HL-60/S4 treated with retinoic acid at 250 ng/mL for 4 days and 3 days (cell line): ENCODE results near the gene CIDEA.
"Not testable (repeated sequence)": the region's sequence is repeated elsewhere in the genome, so short reads cannot be mapped to it uniquely, and the experiment has no call there.

ENCODE experiments used
- in situ Hi-C: fragments of 300-500 bp; cut with MboI; formaldehyde crosslinking; loops from 2 replicates; pipeline ENCODE4 v1.7.0; 2022; ENCODE audit warnings: low sequenced_read_pairs

The CIDEA gene, protein sequence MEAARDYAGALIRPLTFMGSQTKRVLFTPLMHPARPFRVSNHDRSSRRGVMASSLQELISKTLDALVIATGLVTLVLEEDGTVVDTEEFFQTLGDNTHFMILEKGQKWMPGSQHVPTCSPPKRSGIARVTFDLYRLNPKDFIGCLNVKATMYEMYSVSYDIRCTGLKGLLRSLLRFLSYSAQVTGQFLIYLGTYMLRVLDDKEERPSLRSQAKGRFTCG

DNA sequence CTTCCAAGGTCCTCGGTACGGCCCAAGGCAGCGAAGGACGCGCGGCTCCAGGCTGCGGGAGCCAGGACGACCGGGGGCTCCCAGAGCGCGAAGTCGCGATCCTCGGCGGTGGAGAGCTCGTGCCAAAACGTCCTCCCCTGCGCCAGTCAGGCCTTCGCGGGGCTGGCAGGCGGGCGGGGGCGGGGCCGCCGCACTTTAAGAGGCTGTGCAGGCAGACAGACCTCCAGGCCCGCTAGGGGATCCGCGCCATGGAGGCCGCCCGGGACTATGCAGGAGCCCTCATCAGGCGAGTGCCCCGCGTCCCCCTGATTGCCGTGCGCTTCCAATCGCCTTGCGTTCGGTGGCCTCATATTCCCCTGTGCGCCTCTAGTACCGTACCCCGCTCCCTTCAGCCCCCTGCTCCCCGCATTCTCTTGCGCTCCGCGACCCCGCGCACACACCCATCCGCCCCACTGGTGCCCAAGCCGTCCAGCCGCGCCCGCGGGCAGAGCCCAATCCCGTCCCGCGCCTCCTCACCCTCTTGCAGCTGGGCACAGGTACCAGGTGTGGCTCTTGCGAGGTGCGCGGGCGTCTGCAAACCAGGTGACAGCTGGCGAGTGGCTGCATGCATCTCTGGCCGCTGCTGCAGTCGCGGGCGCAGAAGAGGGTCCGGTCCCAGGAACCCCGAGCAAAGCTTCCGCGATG, at the start of gene CIDEA:
Gene CIDEA (plus strand): TSS at position 226 of the 684 bp plus-strand sequence. CDS start 23 bp downstream, at position 249.
- in situ Hi-C loops: no loop called here

DNA sequence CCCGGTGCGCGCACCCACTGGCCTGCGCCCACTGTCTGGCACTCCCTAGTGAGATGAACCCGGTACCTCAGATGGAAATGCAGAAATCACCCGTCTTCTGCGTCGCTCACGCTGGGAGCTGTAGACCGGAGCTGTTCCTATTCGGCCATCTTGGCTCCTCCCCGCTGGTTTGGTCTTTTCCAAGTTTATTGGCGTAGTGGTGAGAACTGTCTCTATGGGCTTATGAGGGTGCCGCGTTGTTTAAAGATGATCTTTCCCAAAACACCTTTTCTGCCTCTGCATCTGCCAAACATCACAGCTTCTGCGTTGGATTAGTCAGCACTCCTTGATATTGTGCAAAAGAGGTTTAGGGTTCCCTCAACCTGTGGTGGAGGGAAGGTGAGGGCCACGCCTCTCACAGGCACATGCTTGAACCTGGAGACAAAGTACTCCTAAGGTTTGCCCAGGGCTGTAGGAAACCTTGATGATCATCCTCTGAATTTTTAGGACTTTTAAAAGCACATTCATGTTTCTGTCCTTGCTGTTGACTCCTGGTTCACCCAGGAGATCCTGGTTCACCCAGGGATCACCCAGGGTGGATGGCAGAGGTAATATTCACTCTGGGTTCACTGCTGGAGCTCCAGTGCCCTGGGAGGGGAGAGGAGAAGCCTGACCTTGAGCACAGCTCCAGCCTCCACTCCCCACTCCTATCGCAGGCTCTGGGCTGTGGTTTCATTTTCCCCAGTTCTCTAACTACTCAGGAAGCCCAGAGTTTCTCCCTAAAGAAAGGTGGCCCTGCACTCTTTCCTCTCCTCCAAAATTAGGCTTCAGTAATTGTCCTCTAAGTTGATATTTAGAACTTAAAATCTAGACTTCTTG, 45.6 kb upstream of the CIDEA start:
- in situ Hi-C loops: not testable (repeated sequence)

DNA sequence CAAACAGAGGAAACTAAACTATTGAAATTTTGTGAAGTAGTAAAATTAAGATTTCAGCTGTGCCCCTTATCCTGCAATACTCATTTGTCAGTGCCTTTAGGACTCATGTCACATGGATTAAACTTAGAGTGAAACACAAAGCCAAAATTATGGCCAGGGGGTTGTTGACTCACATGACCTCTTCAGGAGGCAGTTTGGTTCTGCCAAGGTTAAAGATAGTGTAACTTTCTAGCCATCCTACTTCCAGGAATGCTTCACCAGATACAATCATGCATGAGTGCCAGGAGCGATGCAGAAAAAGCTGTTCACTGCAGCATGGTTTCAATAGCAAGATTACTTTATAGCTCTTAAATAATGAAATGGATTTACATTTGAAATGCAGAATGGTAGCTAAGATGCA, 41.9 kb upstream of the CIDEA start:
- in situ Hi-C loops: not testable (repeated sequence)

DNA sequence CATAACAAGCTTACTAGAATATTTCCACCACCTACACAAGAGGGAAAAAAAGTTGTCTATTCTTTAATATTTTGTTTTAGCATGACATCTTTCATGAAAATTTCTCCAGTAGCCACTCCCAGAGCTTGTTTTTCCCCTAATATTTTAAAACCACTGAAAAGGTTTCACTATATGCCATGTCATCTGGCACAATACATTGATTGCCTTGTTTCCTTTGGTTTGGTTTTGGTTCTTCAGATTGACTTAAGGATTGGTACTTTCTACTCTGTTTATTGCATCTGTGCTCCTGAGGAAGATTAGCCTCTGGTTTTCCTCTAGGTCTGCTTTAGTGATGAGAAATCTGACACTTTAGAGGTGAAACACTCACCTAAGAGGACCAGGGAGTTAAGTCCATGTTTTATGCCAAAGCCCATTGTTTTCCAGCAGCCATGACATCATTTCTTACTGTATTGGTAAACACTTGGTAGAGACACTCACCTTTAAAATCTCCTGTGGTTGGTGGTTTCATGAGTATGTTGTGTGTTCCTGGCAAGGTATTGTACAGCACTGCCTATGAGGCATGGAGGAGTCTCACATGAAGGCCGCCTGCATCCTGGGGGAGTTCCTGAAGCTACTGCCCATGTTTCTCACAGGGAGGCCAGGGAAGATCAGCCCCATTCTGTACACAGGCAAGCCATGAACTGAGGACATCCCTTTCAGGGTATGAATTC, 39.7 kb upstream of the CIDEA start:
- in situ Hi-C loops: not testable (repeated sequence)

DNA sequence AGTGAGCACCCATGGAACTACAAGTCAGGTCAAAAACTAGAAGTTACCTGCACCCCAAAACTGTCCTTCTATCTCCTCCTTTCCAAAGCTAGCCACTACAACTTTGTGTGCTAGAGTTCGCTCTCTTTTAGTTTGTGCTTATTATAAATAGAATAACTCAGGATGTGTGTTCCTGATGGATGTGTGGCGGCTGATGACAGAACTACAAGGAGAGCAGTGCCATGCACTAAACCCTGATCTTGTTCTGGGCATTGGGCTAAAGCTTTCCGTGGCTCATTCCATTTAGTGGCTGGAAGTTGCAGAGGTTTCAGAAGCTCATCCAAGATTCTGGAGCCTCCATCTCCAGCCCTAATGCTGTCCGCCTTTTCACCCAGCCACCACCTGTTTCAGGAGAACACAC, 37.7 kb upstream of the CIDEA start:
- in situ Hi-C loops: not testable (repeated sequence)

DNA sequence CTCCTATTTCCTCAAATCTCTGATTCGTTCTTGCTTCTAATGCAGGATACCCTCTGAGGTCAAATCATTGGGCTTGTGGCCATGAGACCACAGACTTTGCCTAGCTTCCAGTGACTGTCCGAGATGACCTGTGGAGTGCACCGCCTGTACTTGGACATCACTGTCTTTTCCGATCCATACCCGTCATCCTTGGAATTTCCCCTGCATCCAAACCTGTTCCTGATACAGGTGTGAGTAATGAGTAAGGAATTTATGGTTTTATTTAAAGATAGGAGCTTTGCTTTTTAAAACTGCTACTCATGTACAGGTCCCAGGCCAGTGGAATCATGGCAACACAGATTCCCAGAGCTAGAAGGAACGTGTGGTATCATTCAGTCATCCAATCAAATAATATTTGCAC, 35.6 kb upstream of the CIDEA start:
- in situ Hi-C loops: not testable (repeated sequence)

DNA sequence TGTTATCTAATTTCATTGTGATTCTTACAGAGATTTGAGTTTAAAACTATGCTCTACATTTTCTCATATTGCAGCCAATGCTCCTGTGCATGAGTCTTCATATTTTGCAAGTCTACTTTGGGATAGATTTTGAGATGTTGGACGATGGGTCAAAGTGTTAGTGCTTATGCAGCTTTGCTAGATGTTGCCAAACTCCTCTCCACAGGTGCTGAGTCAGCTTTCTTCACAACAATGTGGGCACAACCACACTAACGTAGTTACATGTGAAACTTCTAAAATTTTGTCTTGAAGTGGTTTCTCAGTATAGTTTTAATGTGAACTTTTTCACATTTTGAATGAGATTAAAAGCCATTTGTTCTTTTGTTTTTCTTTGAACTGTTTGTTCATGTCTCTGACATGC, 32.1 kb upstream of the CIDEA start:
- in situ Hi-C loops: not testable (repeated sequence)

DNA sequence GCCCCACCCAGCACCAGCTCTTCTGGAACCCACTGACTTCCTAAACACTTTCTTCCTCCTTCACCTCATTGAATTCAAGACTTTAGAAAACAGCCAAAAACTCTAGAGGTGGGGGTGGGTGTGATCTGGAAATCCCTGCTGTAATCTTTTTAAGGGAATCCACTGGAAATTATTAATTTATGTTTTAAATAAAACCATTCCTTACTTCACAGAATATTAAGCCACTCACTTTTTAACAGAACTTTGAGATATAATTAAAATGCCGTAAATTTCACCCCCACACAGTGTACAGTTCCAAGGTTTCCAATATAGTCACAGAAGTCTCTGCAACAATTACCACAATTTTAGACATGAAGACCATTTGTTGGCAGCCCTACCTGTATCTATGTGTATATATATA, 30.8 kb upstream of the CIDEA start:
- in situ Hi-C loops: not testable (repeated sequence)

DNA sequence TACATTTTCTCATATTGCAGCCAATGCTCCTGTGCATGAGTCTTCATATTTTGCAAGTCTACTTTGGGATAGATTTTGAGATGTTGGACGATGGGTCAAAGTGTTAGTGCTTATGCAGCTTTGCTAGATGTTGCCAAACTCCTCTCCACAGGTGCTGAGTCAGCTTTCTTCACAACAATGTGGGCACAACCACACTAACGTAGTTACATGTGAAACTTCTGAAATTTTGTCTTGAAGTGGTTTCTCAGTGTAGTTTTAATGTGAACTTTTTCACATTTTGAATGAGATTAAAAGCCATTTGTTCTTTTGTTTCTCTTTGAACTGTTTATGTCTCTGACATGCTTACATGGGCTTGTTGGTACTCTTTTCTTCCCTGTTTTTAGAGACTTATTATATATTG, 27.4 kb upstream of the CIDEA start:
- in situ Hi-C loops: loop anchor here (25.0 kb wide), 1 partner anchor 110 kb away; no protein-coding TSS in a partner anchor

DNA sequence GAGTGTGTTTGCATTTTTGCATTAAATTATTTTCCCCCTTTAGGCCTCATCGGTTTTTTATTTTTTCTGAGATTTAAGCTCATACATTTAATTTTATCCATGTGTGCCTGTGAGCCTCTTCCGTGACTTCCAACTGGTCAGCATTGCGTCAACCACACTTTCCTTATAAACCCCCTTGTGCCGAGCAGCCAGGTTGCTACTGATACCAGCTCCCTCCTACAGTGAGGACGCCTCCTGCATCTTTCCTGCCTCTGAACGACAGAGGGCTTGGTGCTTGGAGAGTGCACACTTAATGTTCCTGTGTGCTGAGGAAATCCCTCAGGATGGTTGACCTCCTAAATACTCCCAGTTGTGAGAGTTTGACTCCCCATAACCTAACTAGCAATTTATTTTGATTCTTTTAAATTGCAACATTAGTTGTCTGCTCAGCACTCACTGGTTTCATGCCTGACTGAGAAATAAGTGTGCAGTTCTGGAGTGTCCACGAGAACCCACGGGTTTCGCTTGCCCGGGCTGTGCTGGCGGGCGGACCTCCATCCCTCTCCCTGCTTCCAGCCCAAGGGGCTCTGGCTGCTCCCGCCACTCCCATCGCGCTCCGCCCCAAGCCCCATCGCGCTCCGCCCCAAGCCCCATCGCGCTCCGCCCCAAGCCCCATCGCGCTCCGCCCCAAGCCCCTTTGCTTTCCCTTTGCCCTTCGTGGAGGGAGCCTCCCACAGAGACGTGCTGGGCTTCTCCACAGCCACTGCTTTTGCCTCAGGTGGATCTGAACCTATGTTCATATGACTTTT, 26.6 kb upstream of the CIDEA start:
- in situ Hi-C loops: loop anchor here (25.0 kb wide), 1 partner anchor 110 kb away; no protein-coding TSS in a partner anchor

DNA sequence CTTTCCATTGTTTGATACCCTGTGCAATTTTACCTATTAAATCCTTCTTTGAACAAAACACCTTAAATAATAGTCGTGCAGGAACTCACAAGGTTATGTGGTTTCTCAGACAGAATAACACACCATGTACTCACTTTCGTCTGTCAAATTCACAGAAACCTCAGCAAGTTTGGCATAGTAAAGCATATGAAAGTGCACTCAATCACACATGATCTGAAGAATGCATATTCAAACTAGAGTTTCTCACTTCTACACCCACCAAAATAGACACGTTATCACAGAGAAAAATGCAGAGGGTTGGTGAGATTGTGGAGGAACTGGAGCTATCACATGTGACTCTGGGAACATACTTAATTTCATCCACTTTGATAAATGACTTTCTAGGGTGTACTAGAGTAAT, 25.9 kb upstream of the CIDEA start:
- in situ Hi-C loops: loop anchor here (25.0 kb wide), 1 partner anchor 109 kb away; no protein-coding TSS in a partner anchor

DNA sequence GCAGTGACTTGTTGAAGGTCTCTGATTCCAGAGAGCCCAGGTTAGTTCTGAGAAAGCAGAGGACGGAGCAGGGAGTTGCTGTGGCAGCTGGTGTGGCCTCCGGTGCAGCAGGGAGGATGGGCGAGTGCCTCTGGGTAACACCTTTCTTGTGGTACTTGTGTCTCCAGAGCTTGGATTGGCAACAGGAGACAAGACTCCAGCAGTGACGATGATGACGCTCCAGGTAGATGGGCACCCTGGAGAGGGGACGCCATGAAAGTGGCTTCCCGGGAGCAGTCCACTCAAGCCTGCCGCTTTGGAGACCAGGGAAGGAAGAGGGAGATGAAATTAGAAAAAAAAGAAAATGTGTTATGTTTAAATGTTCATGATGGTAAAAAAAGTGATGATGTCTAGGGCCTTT, 23.6 kb upstream of the CIDEA start:
- in situ Hi-C loops: loop anchor here (25.0 kb wide), 1 partner anchor 107 kb away; no protein-coding TSS in a partner anchor

DNA sequence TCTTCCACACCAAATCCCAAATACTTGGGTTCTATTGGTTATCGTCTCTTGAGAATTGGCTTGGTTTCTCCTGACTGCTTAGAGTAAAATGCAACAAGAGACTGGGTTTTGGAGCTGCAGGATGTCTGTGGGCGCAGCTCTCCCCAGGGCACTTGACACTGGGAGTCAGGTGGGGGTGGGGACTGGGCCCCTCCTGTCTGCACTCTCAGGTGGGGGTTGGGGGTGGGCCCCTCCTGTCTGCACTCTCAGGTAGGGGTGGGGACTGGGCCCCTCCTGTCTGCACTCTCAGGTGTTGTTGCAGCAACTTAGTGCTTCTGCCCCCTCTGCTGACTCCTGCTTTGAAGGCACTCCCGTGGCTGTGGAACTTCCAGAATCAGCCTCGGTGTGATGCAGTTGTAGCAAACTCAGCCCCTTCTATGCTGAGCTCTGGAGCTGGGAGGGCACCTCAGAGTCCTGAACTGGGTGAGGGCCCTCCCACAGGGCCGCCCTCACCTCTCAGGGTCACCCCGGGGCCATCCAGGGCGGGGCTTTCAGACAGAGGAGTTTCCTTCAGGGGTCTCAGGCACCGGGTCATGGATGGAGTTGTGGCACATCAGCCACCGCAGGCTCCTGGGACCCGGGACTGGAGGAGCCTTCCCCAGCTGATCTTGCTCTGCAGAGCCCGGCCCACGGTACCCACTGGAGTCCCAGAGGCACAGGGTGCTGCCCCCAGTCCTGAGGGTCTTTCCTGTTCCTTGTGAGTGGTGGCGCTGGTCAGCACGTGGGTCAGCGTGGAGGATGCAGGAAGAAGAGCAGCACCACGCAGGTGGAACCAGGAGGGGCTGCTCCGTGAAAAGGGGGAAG, 22.9 kb upstream of the CIDEA start:
- in situ Hi-C loops: loop anchor here (25.0 kb wide), 1 partner anchor 106 kb away; no protein-coding TSS in a partner anchor

DNA sequence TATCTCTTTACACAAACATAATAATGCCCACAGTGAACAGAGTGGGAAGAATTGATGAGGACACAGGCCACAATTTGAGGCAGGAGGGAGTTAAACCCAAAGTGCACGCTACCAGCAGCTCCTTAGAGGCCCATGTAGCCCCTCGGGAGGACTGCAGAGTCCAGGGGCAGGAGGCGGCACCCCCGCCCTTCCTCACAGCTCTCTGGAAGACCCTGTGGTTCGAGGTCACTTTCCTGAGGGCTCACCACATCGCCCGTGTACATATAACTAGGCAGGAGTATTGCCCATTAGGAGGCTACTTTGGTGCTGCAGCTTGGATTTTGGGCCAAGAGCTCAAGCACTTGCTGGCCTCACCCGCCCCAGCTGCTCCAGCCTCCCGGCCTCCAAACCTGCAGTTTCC, 22.2 kb upstream of the CIDEA start:
- in situ Hi-C loops: loop anchor here (25.0 kb wide), 1 partner anchor 105 kb away; no protein-coding TSS in a partner anchor

DNA sequence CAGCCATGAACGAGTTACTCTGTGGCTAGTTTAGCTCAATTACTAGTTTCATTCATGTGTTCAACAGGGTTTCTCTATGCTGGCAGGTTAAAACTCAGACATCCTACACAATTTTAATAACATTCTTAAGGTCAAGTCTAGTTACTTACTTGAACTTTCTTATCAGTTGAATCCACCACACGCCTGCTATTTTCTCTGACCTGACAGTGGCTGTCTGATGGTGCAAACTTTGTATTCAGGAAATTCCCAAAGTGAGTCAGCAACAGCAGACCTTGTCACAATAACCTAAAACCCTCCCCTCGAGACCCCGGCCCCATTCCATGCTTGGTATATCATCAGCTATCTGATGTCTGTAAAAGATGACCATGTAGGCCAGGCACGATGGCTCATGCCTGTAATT, 20.8 kb upstream of the CIDEA start:
- in situ Hi-C loops: loop anchor here (25.0 kb wide), 1 partner anchor 104 kb away; no protein-coding TSS in a partner anchor

DNA sequence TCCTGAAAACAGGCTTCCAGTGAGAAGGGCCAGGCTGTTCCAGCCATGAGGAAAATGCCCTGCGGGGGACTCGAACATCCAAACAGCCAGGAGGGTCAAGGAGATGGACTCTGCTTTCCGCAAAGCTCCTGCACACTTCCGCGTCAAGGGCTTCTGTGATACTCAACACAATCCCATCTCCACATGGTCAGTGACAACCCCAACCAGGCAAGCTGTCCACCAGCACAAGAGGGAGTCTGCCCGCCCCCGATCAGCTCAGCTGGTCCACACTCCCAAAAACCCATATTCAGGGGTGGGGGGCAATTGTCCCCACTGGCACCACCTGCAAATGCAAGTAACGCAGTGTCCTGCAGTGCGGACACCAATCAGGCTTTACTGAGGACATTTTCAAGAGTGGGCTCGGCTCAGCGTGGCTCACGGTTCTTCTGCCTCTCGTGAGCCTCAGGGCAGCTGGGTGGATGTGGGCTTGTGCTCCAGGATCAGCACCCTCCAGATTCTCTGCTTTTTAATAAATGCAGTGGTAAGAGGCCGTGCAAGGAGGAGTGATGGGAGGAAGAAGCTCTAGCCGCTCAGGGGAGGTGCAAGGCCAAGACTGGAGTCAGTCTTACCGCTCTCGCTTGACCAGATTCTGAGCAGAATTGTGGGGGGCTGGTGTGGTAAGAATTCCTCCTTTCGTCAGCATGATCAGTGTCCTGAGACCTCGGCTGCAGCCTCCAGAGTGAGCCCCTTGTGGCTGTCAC, 19.5 kb upstream of the CIDEA start:
- in situ Hi-C loops: loop anchor here (25.0 kb wide), 1 partner anchor 103 kb away; no protein-coding TSS in a partner anchor

DNA sequence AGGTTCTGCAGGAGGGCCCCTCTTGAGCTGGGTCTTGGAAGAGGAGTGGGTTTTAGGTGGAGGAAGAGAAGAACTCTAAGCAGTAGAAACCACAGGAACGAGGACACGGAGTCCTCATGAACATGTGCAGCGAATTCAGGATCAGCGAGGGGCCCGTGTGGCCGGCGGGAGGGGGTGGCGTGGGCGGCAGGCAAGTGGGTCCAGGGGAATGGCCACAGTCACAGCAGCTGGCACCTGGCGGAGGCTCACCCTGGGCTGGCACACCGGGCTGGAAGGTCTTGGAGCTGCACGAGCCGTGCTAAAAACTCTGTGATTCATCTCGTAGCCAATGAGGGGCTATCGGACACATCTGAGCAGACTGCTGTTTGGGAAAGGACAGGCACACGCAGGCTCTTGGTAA, 18.0 kb upstream of the CIDEA start:
- in situ Hi-C loops: loop anchor here (25.0 kb wide), 1 partner anchor 101 kb away; no protein-coding TSS in a partner anchor
